Tibial nerve (tissue), 4 donors: Measurements from ENCODE around the gene RIPK1. TPM values are rescaled to one million over a fixed set of nuclear protein-coding genes. Genes with fewer than 3 reads are reported as not detected.

Experiments used
- DNase-seq, 2 donors: peaks; one replicate each; pipeline ENCODE4 v3.0.0-alpha.2; 2019; ENCODE audit warnings: low spot score in 2 of 2
- H3K27ac ChIP-seq, 4 donors: fragments of 200-600 bp; sonication (generic) in 3 of 4; one replicate each; pipeline ENCODE4 v1.5.1; 2017 to 2019; ENCODE audit warnings: mild to moderate bottlenecking in 1 of 4
- H3K27me3 ChIP-seq, 2 donors: fragments of 200-600 bp; sonication (generic) in 1 of 2; one replicate each; pipeline versions ENCODE4 v1.5.1 to v1.6.0; 2017 to 2019
- H3K36me3 ChIP-seq, 3 donors: fragments of 200-600 bp; sonication (generic); one replicate each; pipeline ENCODE4 v1.5.1; 2018 to 2019
- H3K4me1 ChIP-seq, 4 donors: fragments of 200-600 bp; sonication (generic) in 3 of 4; one replicate each; pipeline ENCODE4 v1.5.1; 2017 to 2019
- H3K4me3 ChIP-seq, 4 donors: fragments of 200-600 bp; sonication (generic) in 3 of 4; one replicate each; pipeline ENCODE4 v1.5.1; 2017 to 2019; ENCODE audit warnings: mild to moderate bottlenecking in 1 of 4, moderate library complexity in 1 of 4
- H3K9me3 ChIP-seq, 4 donors: fragments of 200-600 bp; sonication (generic) in 3 of 4; one replicate each; pipeline ENCODE4 v1.5.1; 2017 to 2019
- EP300 ChIP-seq, 2 donors: sonication (generic); formaldehyde crosslinking; IDR thresholded peaks; one replicate each; pipeline ENCODE4 v1.6.1; 2017; ENCODE audit warnings: antibody characterized with exemption in 2 of 2, mild to moderate bottlenecking in 1 of 2
- POLR2A ChIP-seq, 2 donors: fragments of 450-650 bp; IDR thresholded peaks; one replicate each; pipeline ENCODE4 v1.6.1; 2017; ENCODE audit warnings: antibody characterized with exemption in 2 of 2, mild to moderate bottlenecking in 2 of 2, moderate library complexity in 2 of 2
- WGBS, 2 donors: methylation state at CpG; one replicate each; pipeline ENCODE4 v1.1.5; 2018; 5-methylcytosine and 5-hydroxymethylcytosine counted together
- total RNA-seq, 4 donors: library from RNA; depleted of rRNA; stranded (reverse); fragments of >200 nt; gene quantifications; one replicate each; pipeline ENCODE4 v1.1.0, GENCODE V29; 2016
- TF ChIP-seq, protein P1 (sequence below), 5 experiments: fragments of 200-600 bp in 3 of 5; fragments of 450-650 bp in 2 of 5; sonication (generic) in 3 of 5; IDR thresholded peaks; one replicate each; pipeline ENCODE4 v1.5.1; 2016 to 2019; ENCODE audit warnings: antibody characterized with exemption in 5 of 5, mild to moderate bottlenecking in 3 of 5, moderate library complexity in 2 of 5

The RIPK1 gene
- total RNA-seq, 4 donors from 2014 or later = 20.1 to 22.6 (median 21.2) TPM

DNA sequence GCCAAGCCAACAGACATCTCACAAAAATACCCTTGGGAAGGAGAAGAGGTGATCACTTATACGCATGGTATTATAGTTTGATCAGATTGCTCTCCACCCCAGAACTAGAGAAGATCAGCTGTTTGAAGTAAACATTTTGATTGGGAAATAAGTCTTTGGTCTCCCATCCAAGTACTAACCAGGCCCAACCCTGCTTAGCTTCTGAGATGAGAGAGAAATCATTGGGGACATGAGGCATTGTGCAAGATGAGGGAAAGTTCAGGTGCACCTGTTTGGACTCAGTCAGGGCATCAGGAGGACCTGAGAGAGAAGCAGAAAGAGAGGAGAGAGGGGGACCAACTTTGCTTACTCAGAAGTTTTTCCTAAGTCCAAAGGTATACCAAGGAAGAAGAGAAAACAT lies 11.4 kb downstream of the RIPK1 start:
- TF ChIP-seq, protein P1, sequence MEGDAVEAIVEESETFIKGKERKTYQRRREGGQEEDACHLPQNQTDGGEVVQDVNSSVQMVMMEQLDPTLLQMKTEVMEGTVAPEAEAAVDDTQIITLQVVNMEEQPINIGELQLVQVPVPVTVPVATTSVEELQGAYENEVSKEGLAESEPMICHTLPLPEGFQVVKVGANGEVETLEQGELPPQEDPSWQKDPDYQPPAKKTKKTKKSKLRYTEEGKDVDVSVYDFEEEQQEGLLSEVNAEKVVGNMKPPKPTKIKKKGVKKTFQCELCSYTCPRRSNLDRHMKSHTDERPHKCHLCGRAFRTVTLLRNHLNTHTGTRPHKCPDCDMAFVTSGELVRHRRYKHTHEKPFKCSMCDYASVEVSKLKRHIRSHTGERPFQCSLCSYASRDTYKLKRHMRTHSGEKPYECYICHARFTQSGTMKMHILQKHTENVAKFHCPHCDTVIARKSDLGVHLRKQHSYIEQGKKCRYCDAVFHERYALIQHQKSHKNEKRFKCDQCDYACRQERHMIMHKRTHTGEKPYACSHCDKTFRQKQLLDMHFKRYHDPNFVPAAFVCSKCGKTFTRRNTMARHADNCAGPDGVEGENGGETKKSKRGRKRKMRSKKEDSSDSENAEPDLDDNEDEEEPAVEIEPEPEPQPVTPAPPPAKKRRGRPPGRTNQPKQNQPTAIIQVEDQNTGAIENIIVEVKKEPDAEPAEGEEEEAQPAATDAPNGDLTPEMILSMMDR (IDR thresholded peaks at IDR 0.05) = no peak
- TF ChIP-seq EP300 (IDR thresholded peaks at IDR 0.05) (no peak), POLR2A (IDR thresholded peaks at IDR 0.05) (no peak)
- Histone ChIP-seq H3K36me3 (peaks cover 5 to 75% (median 9%) of the 10 kb centered on the region in 3 donors), H3K4me3 (no peak overlapping the region), H3K4me1 (peaks cover 5 to 18% (median 11%) of the 10 kb centered on the region in 4 donors), H3K27ac (no peak overlapping the region), H3K27me3 (no peaks in the 10 kb centered on the region), H3K9me3 (no peaks in the 10 kb centered on the region)
- WGBS, 2 donors = 100% methylated on average over 1 of the region's 1 CpG
- DNase-seq = no peak

DNA sequence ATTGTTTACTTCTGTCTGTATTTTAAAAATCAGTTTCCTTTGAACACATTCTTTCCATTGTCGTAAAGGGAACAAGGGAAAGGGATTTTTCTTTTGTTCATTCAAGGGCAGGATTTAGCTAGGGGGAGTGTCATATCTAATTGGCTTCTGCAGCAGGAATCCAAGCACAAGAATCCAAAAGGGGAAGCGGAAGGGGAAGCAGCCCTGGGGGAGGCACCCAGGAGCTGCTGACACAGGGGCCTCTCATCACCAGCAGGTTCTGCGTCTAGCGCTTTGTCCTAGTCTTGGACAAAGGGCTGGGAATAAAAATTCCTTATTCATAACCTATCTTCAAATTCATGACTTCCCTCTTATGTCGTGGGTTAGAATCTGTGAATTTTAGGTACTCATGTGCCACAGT lies 13.7 kb downstream of the RIPK1 start:
- WGBS, 2 donors = 84 to 86% methylated on average over 5 of the region's 5 CpGs
- H3K27me3 ChIP-seq = no peaks in the 10 kb centered on the region
- DNase-seq = peak in 1 of 2 donors; percentile 23
- TF ChIP-seq, protein P1 (IDR thresholded peaks at IDR 0.05) = no peak
- TF ChIP-seq EP300 (IDR thresholded peaks at IDR 0.05) = peak in 1 of 2 donors; percentile 35
- no peak for TF ChIP-seq POLR2A (IDR thresholded peaks at IDR 0.05)
- no peaks in the 10 kb centered on the region for H3K9me3 ChIP-seq
- H3K4me1 ChIP-seq = no peaks in the 10 kb centered on the region
- no peak overlapping the region for H3K4me3 ChIP-seq
- H3K36me3 ChIP-seq = peaks cover 5 to 95% (median 9%) of the 10 kb centered on the region in 3 donors
- no peak overlapping the region for H3K27ac ChIP-seq

DNA sequence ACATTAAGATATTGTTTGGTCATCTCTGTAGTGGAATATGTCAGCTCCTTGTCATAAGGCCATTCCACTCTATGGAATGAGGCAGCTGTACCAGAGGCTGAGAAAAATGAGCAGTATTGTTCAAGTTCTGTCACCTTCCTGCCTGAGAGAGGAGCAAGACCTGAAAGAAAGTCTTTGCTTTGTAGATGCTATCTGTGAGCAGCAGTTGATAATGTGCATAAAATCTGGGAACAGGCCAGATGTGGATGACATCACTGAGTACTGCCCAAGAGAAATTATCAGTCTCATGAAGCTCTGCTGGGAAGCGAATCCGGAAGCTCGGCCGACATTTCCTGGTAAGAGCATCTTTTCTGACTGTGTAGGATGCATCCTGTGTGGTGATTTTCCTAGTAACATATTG lies 16.8 kb downstream of the RIPK1 start:
- Histone ChIP-seq H3K9me3 (no peaks in the 10 kb centered on the region), H3K4me1 (peaks cover 0 to 14% (median 0%) of the 10 kb centered on the region in 4 donors), H3K27me3 (no peaks in the 10 kb centered on the region), H3K36me3 (peaks cover 0 to 83% (median 11%) of the 10 kb centered on the region in 3 donors), H3K4me3 (no peak overlapping the region), H3K27ac (no peak overlapping the region)
- WGBS, 2 donors = 83 to 87% methylated on average over 4 of the region's 4 CpGs
- TF ChIP-seq, protein P1 (IDR thresholded peaks at IDR 0.05) = no peak
- TF ChIP-seq POLR2A (IDR thresholded peaks at IDR 0.05) (no peak), EP300 (IDR thresholded peaks at IDR 0.05) (no peak)
- no peak for DNase-seq

DNA sequence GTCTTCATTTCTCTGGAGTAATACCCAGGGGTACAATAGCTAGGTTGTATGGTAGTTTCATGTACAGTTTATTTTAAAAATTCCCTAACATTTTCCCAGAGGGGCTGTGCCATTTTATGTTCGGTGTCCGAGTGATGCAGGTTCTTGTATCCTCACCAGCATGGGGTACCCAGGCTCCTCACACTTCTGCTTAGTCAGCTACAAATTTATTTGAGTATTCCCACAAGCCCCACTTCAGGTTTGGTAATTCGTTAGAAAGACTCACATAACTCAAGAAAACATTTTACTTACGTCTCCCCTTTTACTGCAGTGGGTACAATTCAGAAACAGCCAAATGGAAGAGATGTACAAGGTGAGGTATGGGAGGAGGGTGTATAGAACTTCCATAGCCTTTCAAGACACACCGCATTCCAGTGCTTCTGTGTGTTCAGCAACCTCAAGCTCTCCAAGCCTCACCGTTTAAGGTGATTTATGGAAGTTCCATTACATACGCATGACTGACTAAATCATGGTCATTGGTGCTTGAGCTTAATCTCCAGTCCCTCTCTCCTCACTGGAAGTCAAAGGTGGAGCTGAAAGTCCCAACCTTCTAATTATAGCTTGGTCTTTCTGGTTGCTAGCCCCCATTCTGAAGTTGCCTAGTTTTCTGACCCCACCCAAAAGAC lies 18.1 kb downstream of the RIPK1 start:
- no peak overlapping the region for H3K4me3 ChIP-seq
- H3K4me1 ChIP-seq = peaks cover 0 to 14% (median 0%) of the 10 kb centered on the region in 4 donors
- 49 to 55% methylated on average over 7 of the region's 7 CpGs for WGBS, 2 donors
- H3K27ac ChIP-seq = no peak overlapping the region
- H3K9me3 ChIP-seq = no peaks in the 10 kb centered on the region
- H3K36me3 ChIP-seq = peaks cover 0 to 78% (median 11%) of the 10 kb centered on the region in 3 donors
- DNase-seq = no peak
- TF ChIP-seq POLR2A (IDR thresholded peaks at IDR 0.05) (no peak), EP300 (IDR thresholded peaks at IDR 0.05) (no peak)
- TF ChIP-seq, protein P1 (IDR thresholded peaks at IDR 0.05) = no peak
- no peaks in the 10 kb centered on the region for H3K27me3 ChIP-seq

DNA sequence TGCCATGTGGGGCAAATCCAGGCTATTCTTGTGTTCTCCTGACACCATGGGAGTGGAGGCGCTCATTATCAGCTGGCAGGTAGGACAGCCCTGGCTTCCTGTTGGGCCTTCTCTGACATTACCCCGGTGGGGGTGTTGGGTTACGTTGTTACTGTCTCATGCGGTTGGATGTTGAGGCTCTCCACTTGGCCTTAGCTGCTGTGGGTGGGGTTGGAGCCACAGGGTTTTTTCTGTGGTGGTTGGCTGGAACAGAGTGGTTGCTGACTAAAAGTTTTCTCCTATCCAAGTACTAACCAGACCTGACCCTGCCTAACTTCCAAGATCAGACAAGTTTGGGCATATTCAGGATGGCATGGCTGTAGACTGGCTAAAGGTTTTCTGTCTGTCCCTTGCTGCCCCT lies 20.2 kb downstream of the RIPK1 start:
- TF ChIP-seq, protein P1 (IDR thresholded peaks at IDR 0.05) = no peak
- TF ChIP-seq EP300 (IDR thresholded peaks at IDR 0.05) (no peak), POLR2A (IDR thresholded peaks at IDR 0.05) (no peak)
- H3K27ac ChIP-seq = peak overlapping the region in 3 of 4 donors; percentile 50 to 74 (median 61)
- H3K9me3 ChIP-seq = no peaks in the 10 kb centered on the region
- peaks cover 0 to 59% (median 11%) of the 10 kb centered on the region in 3 donors for H3K36me3 ChIP-seq
- no peaks in the 10 kb centered on the region for H3K27me3 ChIP-seq
- H3K4me1 ChIP-seq = peaks cover 0 to 14% (median 0%) of the 10 kb centered on the region in 4 donors
- no peak overlapping the region for H3K4me3 ChIP-seq
- DNase-seq = peak in 1 of 2 donors; percentile 34
- WGBS, 2 donors = 77 to 92% methylated on average over 4 of the region's 4 CpGs
